ELF-1 (cell line): ENCODE data around the gene KRT73.

Experiments used
- DNase-seq: peaks from one replicate; pipeline ENCODE4 v3.0.0-alpha.2; 2016; ENCODE audit warnings: low read depth, low spot score

KRT73 gene

DNA sequence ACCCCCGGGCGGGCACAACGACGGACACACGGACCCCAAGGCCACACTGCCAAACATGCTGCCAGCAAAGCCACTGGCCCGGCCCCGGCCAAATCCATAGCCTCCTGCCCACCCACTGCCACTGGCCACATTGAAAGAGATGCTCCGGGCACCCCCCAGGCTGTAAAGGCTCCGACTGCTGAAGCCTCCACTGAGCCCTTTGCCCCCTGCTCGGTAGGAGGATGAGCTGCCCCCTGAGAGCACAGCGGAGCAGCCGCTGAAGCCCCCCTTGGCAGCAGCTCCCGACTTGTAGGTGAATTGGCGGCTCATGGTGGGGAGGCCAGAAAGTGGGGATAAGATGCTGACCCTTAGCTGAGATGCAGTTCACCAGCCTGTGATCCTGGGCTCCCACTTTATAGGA is at the start of gene KRT73:
KRT73 (minus strand) TSS at position 344 of the 400 bp plus-strand sequence; CDS start at position 309, 35 bp downstream.
- no peak for DNase-seq

DNA sequence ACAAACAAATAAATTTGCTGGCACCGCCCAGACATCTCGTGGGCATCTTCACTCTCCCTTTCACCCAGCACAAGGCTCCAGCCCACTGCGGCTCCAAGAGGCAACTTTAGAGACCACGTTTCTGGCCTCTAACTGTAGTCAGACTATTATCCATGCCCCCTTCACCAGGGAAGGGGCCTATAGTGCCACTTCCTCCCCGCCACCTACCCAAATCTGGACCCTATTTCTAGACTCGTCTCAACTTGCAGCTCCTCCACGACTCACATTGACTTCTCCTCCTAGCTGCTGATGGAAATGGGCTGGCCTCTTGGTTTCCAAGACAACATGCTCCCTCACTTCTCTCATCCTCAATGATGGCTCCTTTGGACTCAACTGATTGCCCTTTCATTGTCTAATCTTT is 49.6 kb upstream of the KRT73 start:
- DNase-seq, result no peak

DNA sequence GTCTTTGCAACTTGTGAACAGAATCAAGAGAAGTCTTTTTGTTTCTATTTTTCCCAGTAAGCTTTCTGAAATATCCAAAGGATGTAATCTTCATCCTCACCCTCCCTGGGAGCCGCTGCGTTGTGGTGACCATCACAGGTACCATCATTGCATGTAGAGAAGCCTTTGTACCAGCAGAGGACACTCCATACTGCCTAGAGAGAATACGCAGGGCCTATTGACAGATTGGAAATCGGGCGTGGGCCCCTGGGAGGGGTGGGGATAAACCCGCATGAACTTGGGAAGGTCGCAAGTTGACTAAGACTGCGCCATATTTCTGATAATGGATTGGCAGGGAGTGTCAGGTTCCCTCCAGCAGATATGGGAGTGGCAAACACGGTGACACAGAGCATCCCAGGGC is 49.1 kb upstream of the KRT73 start:
- DNase-seq, result no peak

DNA sequence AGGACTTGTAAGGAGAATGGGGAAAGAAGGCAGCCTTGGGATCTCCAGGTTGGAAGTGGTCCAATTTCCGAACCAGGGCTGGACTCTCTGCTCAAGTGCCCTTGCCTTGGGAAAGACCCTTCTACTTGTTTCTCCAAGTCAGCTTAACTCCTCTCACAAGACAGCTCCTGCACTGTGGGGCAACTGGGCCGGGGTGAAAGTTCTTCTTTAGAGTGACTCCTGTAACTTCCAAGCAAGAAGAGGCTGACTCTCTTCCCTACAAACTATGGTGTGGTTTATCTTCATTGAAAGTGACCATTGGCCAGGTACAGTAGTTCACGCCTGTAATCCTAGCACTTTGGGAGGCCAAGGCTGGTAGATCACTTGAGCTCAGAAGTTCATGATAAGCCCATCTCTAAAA is 48.1 kb upstream of the KRT73 start:
- DNase-seq, result no peak

DNA sequence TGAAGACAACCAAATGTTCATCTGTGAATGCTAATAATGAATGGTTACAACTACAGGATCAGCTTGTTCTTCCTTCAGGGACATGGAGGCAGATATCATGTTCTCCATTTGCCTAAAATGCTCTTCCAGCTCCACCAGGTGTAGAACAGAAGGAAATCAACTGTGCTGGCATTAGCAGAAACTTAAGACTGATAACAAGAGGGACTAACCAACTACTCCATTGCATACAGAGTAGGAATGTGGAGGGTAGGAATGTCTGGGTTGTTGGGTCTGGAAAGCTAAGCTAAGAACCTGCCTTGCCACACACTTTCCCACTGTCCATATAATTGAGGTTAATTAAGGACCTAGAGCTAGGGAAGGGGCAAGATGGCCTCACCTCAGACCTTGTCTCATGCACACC is 45.1 kb upstream of the KRT73 start:
- DNase-seq, result no peak

DNA sequence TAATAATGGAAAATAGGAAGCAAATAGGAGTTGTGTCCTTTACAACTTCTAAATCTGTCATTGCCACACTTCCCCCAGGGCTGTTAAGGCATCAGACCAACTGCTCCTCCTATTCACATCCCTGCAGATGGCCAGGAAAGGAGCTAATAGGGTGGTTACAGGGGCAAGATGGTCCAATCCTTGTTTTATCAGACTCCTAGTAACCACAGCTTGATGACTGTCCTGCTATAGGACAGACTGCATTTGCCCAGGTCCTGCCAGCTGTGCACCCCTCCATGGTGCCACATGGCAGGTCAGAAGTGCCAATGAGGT is 44.5 kb upstream of the KRT73 start:
- DNase-seq, result no peak

DNA sequence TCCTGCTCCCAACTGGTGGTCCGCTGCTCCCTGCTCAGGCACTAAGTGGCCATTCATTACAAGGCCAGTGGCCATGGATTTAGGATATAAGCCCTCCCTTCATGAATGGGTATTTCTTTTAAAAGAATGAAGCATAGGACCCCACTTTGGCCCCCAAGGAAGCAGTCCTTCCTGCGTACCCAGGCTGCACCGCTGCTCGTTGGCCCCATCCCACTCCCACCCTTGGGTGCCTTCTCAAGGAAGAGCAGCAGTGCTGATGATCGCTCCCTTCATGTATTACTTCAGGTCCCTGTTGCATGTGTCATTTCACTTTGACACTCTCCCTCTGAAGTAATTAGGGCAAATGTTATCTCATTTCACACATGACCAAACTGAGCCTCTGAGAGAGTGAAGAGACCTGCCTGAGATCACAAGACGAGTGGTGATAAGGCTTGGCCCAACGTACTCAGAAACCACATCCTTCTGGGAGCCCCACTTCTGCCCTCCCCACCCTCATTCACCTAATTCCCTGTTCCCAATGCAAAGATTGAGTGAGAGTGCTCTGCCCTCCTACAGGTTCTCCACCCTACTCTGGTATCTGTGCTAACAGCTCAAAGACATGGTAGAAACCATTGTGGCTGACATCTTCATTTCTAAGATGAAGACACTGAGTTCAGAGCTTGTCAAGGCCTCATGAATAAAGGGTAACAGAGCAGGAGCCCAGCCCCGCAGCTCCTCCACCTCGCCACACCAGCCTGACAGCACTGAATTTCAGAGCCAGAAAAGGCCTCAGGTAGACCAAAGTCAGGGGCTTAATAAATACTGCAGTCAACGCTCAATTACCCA is 43.9 kb upstream of the KRT73 start:
- no peak for DNase-seq

DNA sequence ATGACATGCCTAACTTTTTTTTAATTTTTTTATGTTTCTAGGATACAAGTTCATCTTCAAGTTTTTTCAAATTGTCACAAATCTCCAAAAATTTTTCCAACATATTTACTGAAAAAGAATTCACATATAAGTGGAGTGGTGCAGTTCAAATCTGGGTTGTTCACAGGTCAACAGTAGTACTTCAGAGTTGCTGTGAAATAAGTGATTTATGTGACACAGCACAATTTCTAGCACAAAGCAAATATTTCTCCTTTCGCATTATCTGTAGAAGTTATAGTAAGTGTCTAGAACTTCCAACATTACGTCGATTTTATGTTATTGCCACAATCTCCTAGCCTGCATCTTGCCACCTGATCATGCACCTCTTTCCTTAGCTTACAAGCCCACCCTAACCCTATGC is 43.3 kb upstream of the KRT73 start:
- DNase-seq, result no peak

DNA sequence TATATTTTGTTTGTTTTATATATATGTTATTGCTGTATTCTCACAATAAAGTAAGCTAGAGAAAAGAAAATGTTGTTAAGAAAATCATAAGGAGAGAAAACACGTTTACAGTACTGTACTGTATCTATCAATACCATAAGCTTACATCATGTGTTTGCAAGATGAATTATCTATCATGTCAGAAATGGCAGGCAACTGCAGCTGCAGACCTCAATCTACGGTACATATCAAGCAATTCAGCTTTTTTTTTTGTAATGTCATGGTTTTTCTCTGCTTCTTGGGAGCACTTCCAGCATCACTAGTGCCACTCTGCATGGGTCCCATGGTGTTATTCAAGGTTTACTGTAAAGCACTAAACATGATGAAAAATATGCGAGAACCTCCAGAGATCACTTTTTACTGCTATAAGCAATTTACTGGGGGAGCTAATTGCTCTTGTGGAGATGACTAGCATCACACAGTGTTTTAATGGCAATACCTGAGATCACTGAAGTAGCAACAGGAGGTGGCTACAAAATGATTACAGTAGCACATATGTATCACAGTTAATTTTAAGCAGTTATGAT is 42.7 kb upstream of the KRT73 start:
- DNase-seq, result no peak

DNA sequence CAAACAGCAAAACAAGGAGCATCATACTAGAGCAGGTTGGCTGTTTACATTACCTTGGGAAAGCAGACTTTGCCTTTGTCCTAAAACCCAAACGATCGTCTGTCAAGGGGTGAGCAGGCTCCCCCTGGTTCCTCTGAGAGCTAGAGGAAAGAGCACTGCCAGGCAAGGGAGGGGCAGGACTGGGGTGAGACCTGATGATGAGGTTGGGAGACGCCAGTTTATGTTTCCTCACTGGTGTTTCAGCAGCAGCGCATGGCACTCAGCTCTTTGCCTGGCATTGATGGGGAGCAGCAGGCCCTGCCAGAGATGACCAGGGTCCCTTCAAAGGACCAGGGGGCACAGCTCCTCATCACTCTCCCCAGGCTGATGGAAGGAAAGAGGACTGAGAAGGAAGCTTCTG is 41.6 kb upstream of the KRT73 start:
- no peak for DNase-seq

DNA sequence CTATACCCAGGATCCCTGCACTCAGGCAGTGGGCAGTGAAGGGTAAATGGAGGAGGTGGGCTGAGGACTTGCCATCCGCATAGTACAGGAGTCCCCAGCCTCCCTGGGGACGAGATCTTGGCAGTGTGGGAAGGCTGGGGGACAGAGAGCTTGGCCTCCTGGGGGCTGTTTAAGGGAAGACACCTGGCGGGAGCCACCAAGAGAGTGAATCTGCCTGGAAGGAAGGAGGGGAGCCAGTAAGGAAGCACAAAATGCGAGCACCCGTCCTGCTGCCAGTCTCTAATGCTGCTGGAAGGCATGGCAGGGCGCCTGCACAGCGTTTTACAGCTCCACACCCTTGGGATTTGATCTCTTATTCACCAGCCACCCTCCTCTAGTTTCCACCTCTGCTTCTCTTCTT is 41.0 kb upstream of the KRT73 start:
- no peak for DNase-seq

DNA sequence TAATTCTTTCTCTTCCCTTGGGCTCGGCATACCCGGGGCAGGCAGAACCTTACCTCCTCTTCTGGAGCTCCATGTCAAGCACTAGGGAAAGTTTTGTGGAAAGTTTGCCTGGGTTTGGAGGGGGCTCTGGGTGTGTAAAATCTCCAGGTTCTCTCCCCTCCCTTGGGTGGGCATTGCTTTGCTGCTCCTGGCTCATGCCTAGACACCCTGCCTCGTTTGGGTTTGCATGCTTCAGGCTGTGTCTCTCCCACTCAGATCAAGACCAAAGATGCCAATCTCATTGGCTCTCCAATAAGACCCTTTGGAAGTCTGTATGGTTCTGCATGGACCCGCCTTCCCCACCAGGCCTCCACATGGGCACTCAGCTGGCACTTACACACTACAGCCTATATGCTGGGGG is 39.8 kb upstream of the KRT73 start:
- no peak for DNase-seq

DNA sequence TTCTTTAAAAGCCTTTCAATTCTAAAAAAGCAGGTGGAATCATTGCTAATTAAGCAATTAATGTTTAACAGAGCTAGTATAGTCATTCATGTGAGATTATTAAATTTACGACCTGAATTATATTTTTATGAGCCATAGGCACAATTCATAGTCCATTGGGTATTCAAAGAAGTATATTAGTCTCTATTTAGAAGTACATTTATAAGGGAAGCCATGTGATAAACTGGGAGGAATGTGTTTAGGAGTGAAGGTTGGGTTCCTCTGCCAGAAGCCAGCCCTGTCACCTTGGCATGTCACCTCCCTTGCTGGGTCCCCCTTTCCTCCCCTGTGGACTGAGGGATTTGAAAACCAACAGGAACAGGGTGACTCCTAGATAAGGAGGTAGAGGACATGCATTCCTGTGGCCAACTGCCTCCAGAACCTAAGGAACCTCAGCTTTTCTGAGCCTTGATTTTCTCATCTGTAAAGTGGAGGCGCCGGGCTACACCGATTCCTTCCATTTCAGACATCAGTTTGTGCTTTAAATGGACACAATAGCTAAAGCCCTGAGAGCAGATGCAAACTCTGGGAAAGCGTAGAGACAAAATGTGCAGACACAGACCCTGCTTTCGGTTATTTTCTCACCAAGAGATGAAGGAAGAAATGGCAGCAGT is 39.0 kb upstream of the KRT73 start:
- DNase-seq, result no peak

DNA sequence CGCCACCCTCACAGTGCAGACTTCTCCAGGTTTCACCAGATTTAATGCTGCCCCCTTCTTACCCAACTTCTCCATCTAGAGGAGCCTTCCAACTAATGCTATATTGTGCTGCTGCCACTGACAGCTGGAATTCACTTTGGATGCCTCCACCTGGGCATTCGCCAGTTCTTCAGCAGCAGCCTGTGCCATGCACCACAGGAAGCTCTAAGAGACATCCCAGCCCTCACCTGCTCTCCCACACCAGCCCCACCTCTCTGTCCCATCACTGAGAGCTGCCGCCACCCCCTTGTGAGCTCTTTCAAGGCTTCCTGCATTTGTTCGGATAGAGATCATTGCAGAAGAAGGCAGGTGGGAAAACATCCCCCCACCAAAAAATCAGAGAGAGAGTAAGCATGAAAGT is 38.3 kb upstream of the KRT73 start:
- DNase-seq, result no peak

DNA sequence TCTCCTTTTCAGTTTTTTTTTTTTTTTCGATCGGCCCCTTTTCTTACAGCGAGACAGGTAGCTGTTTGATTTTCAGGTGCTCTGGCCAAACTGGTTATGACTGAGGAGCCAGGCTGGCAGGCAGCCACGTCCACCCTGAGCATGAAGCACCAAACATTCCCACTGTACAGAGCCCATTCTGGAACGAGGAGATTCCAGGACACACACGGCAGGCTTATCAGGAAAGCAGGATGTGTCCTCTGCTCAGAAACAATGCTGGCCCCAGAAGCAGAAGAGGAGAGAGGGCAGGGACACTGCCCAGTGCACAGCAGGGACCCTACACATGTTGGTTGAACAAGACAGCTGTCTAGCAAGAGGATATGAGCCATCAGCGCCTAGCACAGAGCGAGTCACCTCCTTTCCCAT is 37.4 kb upstream of the KRT73 start:
- no peak for DNase-seq

DNA sequence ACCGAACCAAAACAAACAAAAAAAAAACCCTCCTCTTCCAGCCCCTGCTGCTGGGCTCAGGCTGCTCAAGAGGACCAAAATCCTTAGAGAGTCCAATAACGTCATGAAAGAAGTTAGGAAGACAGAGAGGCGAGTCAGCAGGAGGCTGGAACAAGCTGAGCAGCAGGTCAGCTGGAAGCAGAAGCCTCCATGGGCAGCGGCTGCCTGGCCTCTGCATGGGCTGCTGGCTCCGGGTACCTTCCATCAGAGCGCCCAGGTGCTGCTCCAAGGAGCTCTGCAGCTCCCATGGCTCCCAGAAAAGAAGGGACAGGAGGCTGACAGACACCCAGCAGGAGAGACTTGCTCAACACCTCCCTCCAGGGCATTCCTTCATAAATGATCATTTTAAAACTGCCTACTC is 36.9 kb upstream of the KRT73 start:
- no peak for DNase-seq

DNA sequence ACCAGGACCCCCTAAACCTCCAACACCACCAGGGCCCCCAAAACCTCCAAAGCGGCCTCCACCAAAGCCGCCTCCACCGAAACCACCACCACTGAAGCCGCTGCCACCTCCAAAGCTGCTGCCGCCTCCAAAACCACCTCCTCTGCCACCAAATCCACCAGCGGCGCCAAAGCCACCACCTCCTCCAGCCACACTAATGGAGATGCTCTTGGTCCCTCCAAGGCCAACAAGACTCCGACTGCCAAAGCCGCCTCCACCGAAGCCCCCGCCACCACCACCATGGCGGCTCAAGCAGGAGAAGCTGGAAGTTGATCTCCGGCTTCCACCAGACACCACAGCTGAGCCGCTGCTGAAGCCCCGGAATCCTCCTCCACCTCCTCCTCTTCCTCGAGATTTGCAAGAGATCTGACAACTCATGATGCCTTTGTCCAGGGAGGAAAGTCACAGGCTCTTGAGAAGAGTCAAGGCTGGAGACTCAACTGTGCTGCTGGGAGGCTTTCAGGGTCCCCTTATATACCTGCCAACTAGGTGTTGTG is 33.4 kb upstream of the KRT73 start, which contains the start of gene KRT2:
KRT2 (minus strand) TSS at position 486 of the 536 bp plus-strand sequence; CDS start at position 417, 69 bp downstream.
- no peak for DNase-seq

DNA sequence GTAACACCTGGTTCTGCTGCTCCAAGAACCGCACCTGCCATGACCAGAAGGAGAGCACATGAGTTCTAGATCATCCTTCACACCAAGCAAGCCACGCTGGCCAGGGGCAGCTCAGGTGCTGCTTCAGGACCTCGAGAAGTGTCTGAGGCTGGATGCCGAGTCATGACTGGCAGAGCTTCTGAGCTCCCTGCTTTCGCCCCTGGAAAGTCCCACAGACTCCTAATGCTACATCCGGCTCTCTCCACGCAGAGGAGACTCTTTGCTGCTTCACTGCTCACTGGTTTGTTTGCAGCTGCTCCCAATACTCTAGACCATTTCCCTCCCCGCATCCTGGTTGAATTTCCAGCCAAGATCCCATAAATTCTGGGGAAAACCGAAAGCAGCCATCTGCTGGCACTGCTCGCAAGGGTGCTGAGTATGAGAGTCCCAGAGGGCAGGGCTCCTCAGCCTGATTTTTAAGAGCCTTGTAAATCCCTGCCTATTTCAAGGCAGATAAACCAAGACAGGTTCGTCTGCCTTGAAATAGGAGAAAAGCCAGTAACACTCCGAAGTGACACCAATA is 32.2 kb upstream of the KRT73 start:
- no peak for DNase-seq

DNA sequence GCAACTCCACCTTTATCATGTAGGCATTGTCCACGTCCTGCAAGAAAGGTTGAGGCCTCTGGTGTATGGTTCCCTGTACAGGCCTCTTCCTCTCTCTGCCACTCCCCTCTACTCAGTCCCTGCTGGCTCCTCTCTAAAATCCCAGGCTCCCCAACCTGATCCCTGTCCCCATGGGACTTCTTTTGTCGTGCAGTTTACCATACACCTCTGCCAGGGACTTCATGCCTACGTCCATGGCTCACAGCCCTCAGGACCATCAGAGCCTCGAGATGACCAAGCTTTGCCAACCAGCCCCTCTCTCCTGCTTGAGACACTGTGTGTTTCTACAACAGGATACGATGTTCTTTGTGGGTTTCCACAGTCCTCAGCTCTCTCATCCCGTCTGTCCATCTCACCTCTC is 30.7 kb upstream of the KRT73 start:
- DNase-seq, result no peak

DNA sequence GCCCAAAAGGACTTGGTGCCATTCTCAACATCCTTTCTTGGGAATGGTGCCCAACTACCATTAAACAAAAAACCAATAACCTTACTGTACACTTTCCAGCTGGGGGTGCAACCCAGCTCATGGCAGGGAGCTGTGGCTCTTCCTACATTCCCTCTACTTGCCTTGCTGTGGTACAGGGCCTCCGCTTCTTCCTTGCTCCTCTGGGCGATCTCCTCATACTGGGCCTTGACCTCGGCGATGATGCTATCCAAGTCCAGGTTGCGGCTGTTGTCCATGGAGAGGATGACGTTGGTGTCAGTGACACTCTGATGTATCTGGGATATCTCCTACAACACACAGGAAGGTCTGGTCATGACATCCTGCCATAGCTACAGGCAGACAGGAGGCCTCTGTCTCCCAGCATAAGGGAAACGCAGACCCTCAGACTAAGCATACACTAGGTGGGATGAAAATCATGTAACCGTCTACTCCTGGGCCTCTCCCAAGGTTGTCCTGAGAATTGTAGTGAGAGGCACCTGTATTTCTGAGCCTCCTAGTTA is 29.7 kb upstream of the KRT73 start:
- no peak for DNase-seq

DNA sequence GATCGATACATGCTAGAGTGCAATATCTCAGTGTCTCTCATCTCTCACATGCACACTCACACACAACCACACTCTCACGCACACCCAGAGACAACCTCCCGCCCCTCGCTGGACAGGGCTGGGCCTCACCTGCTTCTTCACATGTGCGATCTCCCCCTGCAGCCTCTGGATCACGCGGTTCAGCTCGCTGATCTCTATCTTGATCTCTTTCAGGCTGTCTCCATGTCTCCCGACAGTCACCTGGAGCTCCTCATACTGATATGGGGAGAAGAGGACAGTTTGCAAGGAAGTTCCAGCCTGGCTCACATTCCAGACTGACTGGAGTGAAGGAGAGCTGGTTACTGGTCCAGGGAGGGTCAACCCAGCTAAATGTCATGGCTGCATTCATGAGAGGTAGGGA is 29.2 kb upstream of the KRT73 start:
- DNase-seq, result no peak

DNA sequence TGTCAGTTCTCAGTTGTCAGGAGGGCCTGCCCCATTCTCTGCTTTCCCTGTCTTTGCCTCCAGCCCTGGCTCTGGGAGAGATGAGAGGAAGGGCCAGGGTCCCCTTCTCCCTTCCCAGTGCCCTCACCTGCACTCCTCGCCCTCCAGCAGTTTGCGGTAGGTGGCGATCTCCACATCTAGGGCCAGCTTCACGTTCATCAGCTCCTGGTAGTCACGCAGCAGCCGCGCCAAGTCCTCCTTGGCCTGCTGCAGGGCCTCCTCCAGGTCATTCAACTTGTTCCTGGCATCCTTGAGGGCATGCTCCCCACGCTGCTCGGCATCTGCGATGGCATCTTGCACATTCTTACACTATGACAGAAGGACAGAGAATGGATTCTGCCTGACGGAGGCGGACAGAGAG is 28.3 kb upstream of the KRT73 start:
- no peak for DNase-seq
